ENCODE results near the gene UHRF1.

- TF ChIP-seq CTCF (IDR thresholded peaks at IDR 0.05) = no peak
- TF ChIP-seq POLR2A (IDR thresholded peaks at IDR 0.05) = no peak
Observed at GRCh38 chr19:4911314-4911713, 2.0 kb downstream of the UHRF1 start.
